IMR-90 (cell line): ENCODE data around the gene ACACA. TPM values are rescaled to one million over a fixed set of nuclear protein-coding genes. Genes with fewer than 3 reads are reported as not detected.
A peak's percentile ranks its signal among the peaks of the same experiment; 100 is the strongest.

Source experiments
- ATAC-seq: fragments of 200-7000 bp; cut with Tn5 transposase; 2 replicates; pipeline ENCODE4 v1.9.1; 2020; ENCODE audit warnings: low read depth, mild to moderate bottlenecking, moderate library complexity
- BruUV-seq: library from RNA; stranded (reverse); fragments of 400-500 nt; replicated peaks from 2 replicates; lab custom pipeline; 2021; lab: Mats Ljungman, UMichigan
- CTCF ChIA-PET: fragments of 300-600 bp; formaldehyde crosslinking; extraction: SDS; loops from one replicate; lab custom pipeline; 2021; ENCODE audit warnings: antibody characterized with exemption; lab: Yijun Ruan, JAX
- POLR2A ChIA-PET: fragments of 300-600 bp; sonication (Branson Sonifier 250); formaldehyde crosslinking; loops from one replicate; lab custom pipeline; 2022; ENCODE audit warnings: antibody characterized with exemption; ENCODE audit not compliant: unreplicated experiment; lab: Charles Lee
- DNase-seq: peaks from one replicate; pipeline ENCODE4 v3.0.0; 2013
- H2AFZ ChIP-seq: replicated peaks from 2 replicates; pipeline ENCODE3; 2013; ENCODE audit warnings: low read length, mild to moderate bottlenecking; ENCODE audit not compliant: poor library complexity
- H2AK5ac ChIP-seq: 2 replicates; pipeline ENCODE4 v1.6.1; 2013; ENCODE audit warnings: low read depth, low read length, inconsistent platforms
- H2AK9ac ChIP-seq: replicated peaks from 2 replicates; pipeline ENCODE3; 2013; ENCODE audit warnings: mild to moderate bottlenecking, low read depth, low read length, moderate library complexity; ENCODE audit not compliant: poor library complexity
- H2BK120ac ChIP-seq: 2 replicates; pipeline ENCODE4 v1.6.1; 2013; ENCODE audit warnings: low read depth, low read length, inconsistent platforms
- H2BK15ac ChIP-seq: 3 replicates; pipeline ENCODE4 v1.6.1; 2013; ENCODE audit warnings: low read depth, low read length, inconsistent platforms
- H2BK20ac ChIP-seq: 2 replicates; pipeline ENCODE4 v1.6.1; 2013; ENCODE audit warnings: low read depth, mild to moderate bottlenecking, inconsistent platforms, low read length, moderate library complexity
- H2BK5ac ChIP-seq: 2 replicates; pipeline ENCODE4 v1.6.1; 2013; ENCODE audit warnings: mild to moderate bottlenecking, low read depth, low read length, inconsistent platforms; ENCODE audit not compliant: poor library complexity, severe bottlenecking
- H3K14ac ChIP-seq: replicated peaks from 2 replicates; pipeline ENCODE4 v1.6.1; 2013; ENCODE audit warnings: low read depth, low read length, inconsistent platforms
- H3K18ac ChIP-seq: 2 replicates; pipeline ENCODE4 v1.6.1; 2013; ENCODE audit warnings: low read depth, low read length, control low read depth
- H3K23ac ChIP-seq: 2 replicates; pipeline ENCODE4 v1.6.1; 2013; ENCODE audit warnings: low read depth, low read length, inconsistent platforms
- H3K27ac ChIP-seq: 2 replicates; pipeline ENCODE4 v1.5.1; 2013; ENCODE audit warnings: mild to moderate bottlenecking, control low read depth, low read length; ENCODE audit not compliant: insufficient read depth
- H3K27me3 ChIP-seq: 2 replicates; pipeline ENCODE4 v1.6.1; 2013; ENCODE audit warnings: low read length; ENCODE audit not compliant: control insufficient read depth, insufficient read depth
- H3K36me3 ChIP-seq: 2 replicates; pipeline ENCODE4 v1.6.1; 2013; ENCODE audit warnings: low read length, mixed read lengths; ENCODE audit not compliant: control insufficient read depth, insufficient read depth
- H3K4ac ChIP-seq: 2 replicates; pipeline ENCODE4 v1.6.1; 2013; ENCODE audit warnings: low read depth, low read length, inconsistent platforms
- H3K4me1 ChIP-seq: 2 replicates; pipeline ENCODE4 v1.6.1; 2013; ENCODE audit warnings: low read length, mixed read lengths; ENCODE audit not compliant: control insufficient read depth, insufficient read depth
- H3K4me2 ChIP-seq: 2 replicates; pipeline ENCODE4 v1.6.1; 2013; ENCODE audit warnings: low read depth, mild to moderate bottlenecking, control low read depth, low read length, moderate library complexity
- H3K4me3 ChIP-seq: 2 replicates; pipeline ENCODE4 v1.5.1; 2013; ENCODE audit warnings: low read depth, mild to moderate bottlenecking, control low read depth, low read length, moderate library complexity; ENCODE audit not compliant: insufficient read depth
- H3K56ac ChIP-seq: 2 replicates; pipeline ENCODE4 v1.6.1; 2013; ENCODE audit warnings: low read length, inconsistent platforms; ENCODE audit not compliant: insufficient read depth; ENCODE audit errors: extremely low read depth
- H3K79me1 ChIP-seq, 2 experiments: 2 replicates each; pipeline ENCODE4 v1.6.1; 2013; ENCODE audit warnings: low read length in 2 of 2, inconsistent platforms in 1 of 2, low read depth in 1 of 2
- H3K9ac ChIP-seq: 2 replicates; pipeline ENCODE4 v1.6.1; 2013; ENCODE audit warnings: low read depth, low read length, control low read depth
- H3K9me1 ChIP-seq: 2 replicates; pipeline ENCODE4 v1.6.1; 2013; ENCODE audit warnings: low read length, inconsistent platforms; ENCODE audit not compliant: insufficient read depth
- H3K9me3 ChIP-seq: 2 replicates; pipeline ENCODE4 v1.6.1; 2013; ENCODE audit warnings: low read length; ENCODE audit not compliant: control insufficient read depth, insufficient read depth
- H4K20me1 ChIP-seq: 2 replicates; pipeline ENCODE4 v1.6.1; 2013; ENCODE audit warnings: low read length, inconsistent platforms; ENCODE audit not compliant: insufficient read depth
- H4K5ac ChIP-seq: 2 replicates; pipeline ENCODE4 v1.6.1; 2013; ENCODE audit warnings: mild to moderate bottlenecking, low read depth, low read length, control low read depth
- H4K8ac ChIP-seq, 2 experiments: 2 replicates each; pipeline ENCODE4 v1.6.1; 2013; ENCODE audit warnings: low read depth in 2 of 2, low read length in 2 of 2, control low read depth in 1 of 2, inconsistent platforms in 1 of 2
- H4K91ac ChIP-seq: 2 replicates; pipeline ENCODE4 v1.6.1; 2013; ENCODE audit warnings: low read depth, low read length, inconsistent platforms; ENCODE audit not compliant: insufficient read depth
- BHLHE40 ChIP-seq: fragments of 150-350 bp; IDR thresholded peaks from 2 replicates; pipeline ENCODE4 v1.6.1; 2016; ENCODE audit warnings: mild to moderate bottlenecking, low read depth, low read length
- CEBPB ChIP-seq: IDR thresholded peaks from 2 replicates; pipeline ENCODE4 v1.6.1; 2012; ENCODE audit warnings: low read depth, low read length, improper control_type of control experiment
- CHD1 ChIP-seq: IDR thresholded peaks from 2 replicates; pipeline ENCODE4 v1.6.1; 2012; ENCODE audit warnings: low read depth, low read length, improper control_type of control experiment
- FOS ChIP-seq: fragments of 150-350 bp; IDR thresholded peaks from 2 replicates; pipeline ENCODE4 v1.6.1; 2016; ENCODE audit warnings: low read depth, low read length
- MAFK ChIP-seq: IDR thresholded peaks from 2 replicates; pipeline ENCODE4 v1.6.1; 2012; ENCODE audit warnings: low read depth, low read length, improper control_type of control experiment
- MXI1 ChIP-seq: IDR thresholded peaks from 2 replicates; pipeline ENCODE4 v1.6.1; 2012; ENCODE audit warnings: low read depth, mild to moderate bottlenecking, low read length, moderate library complexity, borderline replicate concordance
- NFE2L2 ChIP-seq: fragments of 150-350 bp; IDR thresholded peaks from 2 replicates; pipeline ENCODE4 v1.6.1; 2016; ENCODE audit warnings: low read depth, mild to moderate bottlenecking, low read length
- RAD21 ChIP-seq: IDR thresholded peaks from 2 replicates; pipeline ENCODE4 v1.6.1; 2012; ENCODE audit warnings: low read length, improper control_type of control experiment
- RCOR1 ChIP-seq: IDR thresholded peaks from 2 replicates; pipeline ENCODE4 v1.6.1; 2012; ENCODE audit warnings: mild to moderate bottlenecking, low read length, improper control_type of control experiment; ENCODE audit not compliant: insufficient replicate concordance
- RFX5 ChIP-seq: IDR thresholded peaks from 2 replicates; pipeline ENCODE4 v1.8.0; 2012; ENCODE audit warnings: low read depth, mild to moderate bottlenecking, low read length, moderate library complexity
- SMC3 ChIP-seq: fragments of 150-350 bp; IDR thresholded peaks from 2 replicates; pipeline ENCODE4 v1.6.1; 2016; ENCODE audit warnings: low read depth, mild to moderate bottlenecking, antibody characterized with exemption, low read length, moderate library complexity
- WGBS, 2 experiments: methylation state at CpG; one replicate each; pipeline versions ENCODE4 v1.1.5 to v1.1.7; 2013; ENCODE audit warnings: missing lambda C conversion rate in 2 of 2; ENCODE audit not compliant: insufficient read length in 1 of 2; ENCODE audit errors: extremely low coverage in 2 of 2; 5-methylcytosine and 5-hydroxymethylcytosine counted together
- dilution Hi-C: fragments of 300-500 bp; cut with HindIII; formaldehyde crosslinking; loops from one replicate; pipeline ENCODE4 v1.14.3; 2018; ENCODE audit warnings: low sequenced_read_pairs; ENCODE audit not compliant: unreplicated experiment
- in situ Hi-C: fragments of 300-500 bp; cut with MboI; formaldehyde crosslinking; loops from 3 replicates; pipeline ENCODE4 v1.14.3; 2019; ENCODE audit warnings: low sequenced_read_pairs, inconsistent platforms, mixed read lengths
- intact Hi-C: fragments of 100-400 bp; cut with micrococcal nuclease; formaldehyde crosslinking; loops from 2 replicates; pipeline ENCODE4 v1.10.0; 2022
- polyA plus RNA-seq, 3 experiments: library from polyadenylated mRNA; depleted of rRNA; stranded (reverse); fragments of >200 nt; gene quantifications; 2 replicates each; pipeline ENCODE4 v1.2.3, GENCODE V29; 2012; ENCODE audit warnings: low replicate concordance in 1 of 3
- total RNA-seq: library from RNA; depleted of rRNA; stranded (reverse); fragments of >200 nt; gene quantifications from 2 replicates; pipeline ENCODE4 v1.2.3, GENCODE V29; 2012
- TF ChIP-seq, protein P1 (sequence below): conservative IDR thresholded peaks from 2 replicates; pipeline ENCODE4 v1.5.1; 2012; ENCODE audit warnings: mild to moderate bottlenecking, low read depth, low read length, improper control_type of control experiment
- TF ChIP-seq, protein P2 (sequence below): fragments of 150-350 bp; IDR thresholded peaks from 2 replicates; pipeline ENCODE4 v1.6.1; 2017; ENCODE audit warnings: mild to moderate bottlenecking, antibody characterized with exemption, low read length, low read depth

ACACA gene
- total and polyA plus RNA-seq, 2 of the 4 experiments (the other 2 are of a cell fraction): 21.3 to 39.1 TPM

DNA sequence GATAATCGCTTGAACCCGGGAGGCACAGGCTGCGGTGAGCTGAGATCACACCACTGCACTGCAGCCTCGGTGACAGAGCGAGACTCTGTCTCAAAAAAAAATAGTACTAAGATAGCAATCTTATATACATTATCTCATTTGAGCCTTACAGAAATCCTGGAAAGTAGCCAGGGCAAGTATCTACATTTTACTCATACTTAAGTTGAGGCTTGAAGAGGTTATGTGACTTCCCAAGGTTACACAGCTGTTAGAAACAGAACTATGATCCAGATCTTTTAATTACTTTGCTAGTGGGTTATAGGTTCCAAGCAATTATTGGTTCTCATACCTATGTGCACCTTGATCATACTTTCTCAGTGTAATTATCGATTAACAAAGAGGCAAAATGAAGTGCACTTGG lies 15.5 kb downstream of the ACACA start:
- no peak overlapping the region for H4K5ac ChIP-seq
- intact Hi-C loops (no loop called here), in situ Hi-C loops (no loop called here), dilution Hi-C loops (no loop called here)
- no peak for TF ChIP-seq CHD1
- TF ChIP-seq FOS: no peak
- TF ChIP-seq, protein P1, sequence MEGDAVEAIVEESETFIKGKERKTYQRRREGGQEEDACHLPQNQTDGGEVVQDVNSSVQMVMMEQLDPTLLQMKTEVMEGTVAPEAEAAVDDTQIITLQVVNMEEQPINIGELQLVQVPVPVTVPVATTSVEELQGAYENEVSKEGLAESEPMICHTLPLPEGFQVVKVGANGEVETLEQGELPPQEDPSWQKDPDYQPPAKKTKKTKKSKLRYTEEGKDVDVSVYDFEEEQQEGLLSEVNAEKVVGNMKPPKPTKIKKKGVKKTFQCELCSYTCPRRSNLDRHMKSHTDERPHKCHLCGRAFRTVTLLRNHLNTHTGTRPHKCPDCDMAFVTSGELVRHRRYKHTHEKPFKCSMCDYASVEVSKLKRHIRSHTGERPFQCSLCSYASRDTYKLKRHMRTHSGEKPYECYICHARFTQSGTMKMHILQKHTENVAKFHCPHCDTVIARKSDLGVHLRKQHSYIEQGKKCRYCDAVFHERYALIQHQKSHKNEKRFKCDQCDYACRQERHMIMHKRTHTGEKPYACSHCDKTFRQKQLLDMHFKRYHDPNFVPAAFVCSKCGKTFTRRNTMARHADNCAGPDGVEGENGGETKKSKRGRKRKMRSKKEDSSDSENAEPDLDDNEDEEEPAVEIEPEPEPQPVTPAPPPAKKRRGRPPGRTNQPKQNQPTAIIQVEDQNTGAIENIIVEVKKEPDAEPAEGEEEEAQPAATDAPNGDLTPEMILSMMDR: no peak
- no peak for TF ChIP-seq SMC3
- no peak for TF ChIP-seq MAFK
- TF ChIP-seq, protein P2, sequence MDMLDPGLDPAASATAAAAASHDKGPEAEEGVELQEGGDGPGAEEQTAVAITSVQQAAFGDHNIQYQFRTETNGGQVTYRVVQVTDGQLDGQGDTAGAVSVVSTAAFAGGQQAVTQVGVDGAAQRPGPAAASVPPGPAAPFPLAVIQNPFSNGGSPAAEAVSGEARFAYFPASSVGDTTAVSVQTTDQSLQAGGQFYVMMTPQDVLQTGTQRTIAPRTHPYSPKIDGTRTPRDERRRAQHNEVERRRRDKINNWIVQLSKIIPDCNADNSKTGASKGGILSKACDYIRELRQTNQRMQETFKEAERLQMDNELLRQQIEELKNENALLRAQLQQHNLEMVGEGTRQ: no peak
- TF ChIP-seq RAD21: no peak
- no peak for TF ChIP-seq NFE2L2
- TF ChIP-seq CEBPB: no peak
- no peak for TF ChIP-seq RCOR1
- no peak for TF ChIP-seq MXI1
- no peak for TF ChIP-seq BHLHE40
- no peak for TF ChIP-seq RFX5
- H3K4ac ChIP-seq: no peak overlapping the region
- H2BK15ac ChIP-seq: no peak overlapping the region
- H4K20me1 ChIP-seq: peaks cover 5% of the 10 kb centered on the region; the same call in 1 of the 2 replicates
- ChIA-PET POLR2A (no interaction called here), CTCF (interaction anchor here (2.5 kb wide), 1 partner anchor 17 kb away, joined by 28 read pairs; no protein-coding TSS in a partner anchor)
- H2AFZ ChIP-seq: no peak overlapping the region
- H2BK20ac ChIP-seq: no peak overlapping the region
- H2BK120ac ChIP-seq: no peak overlapping the region
- H3K79me1 ChIP-seq: peaks cover 0 to 25% of the 10 kb centered on the region in 2 experiments; a peak in 3 of 4 replicates
- H3K4me3 ChIP-seq: no peak overlapping the region
- ATAC-seq (no peak), DNase-seq (peak; percentile 67)
- H3K27me3 ChIP-seq: no peaks in the 10 kb centered on the region
- no peaks in the 10 kb centered on the region for H3K9me3 ChIP-seq
- H3K4me2 ChIP-seq: no peak overlapping the region
- no peak overlapping the region for H4K91ac ChIP-seq
- WGBS, 2 experiments: no CpG with 5 or more reads among the region's 6 CpGs
- peaks cover 7% of the 10 kb centered on the region for H3K4me1 ChIP-seq
- H3K23ac ChIP-seq: no peak overlapping the region
- H2AK9ac ChIP-seq: no peak overlapping the region
- no peak overlapping the region for H3K18ac ChIP-seq
- BruUV-seq: no TSS peak
- H3K36me3 ChIP-seq: no peaks in the 10 kb centered on the region
- H3K27ac ChIP-seq: no peak overlapping the region
- no peak overlapping the region for H2BK5ac ChIP-seq
- H3K9ac ChIP-seq: no peak overlapping the region
- H3K56ac ChIP-seq: no peak overlapping the region
- no peak overlapping the region for H4K8ac ChIP-seq
- H3K9me1 ChIP-seq: 0 out of 2 replicates have a peak, but pooled peaks cover 5% of the 10 kb centered on the region
- no peak overlapping the region for H3K14ac ChIP-seq
- no peak overlapping the region for H2AK5ac ChIP-seq
